Adrenal gland (tissue), 12 donors: ENCODE data around the gene PBX2. TPM values are rescaled to one million over a fixed set of nuclear protein-coding genes. Genes with fewer than 3 reads are reported as not detected.
"Not testable (repeated sequence)": the region's sequence is repeated elsewhere in the genome, so short reads cannot be mapped to it uniquely, and the experiment has no call there.

ENCODE experiments used
- DNase-seq, 7 donors: peaks; one replicate each; pipeline ENCODE4 v3.0.0-alpha.2; 2019 to 2020
- H3K27ac ChIP-seq, 5 donors: fragments of 200-600 bp; sonication (generic) in 4 of 5; 1 replicate in 3 of 5; 2 replicates in 2 of 5; pipeline versions ENCODE4 v1.5.1 to v1.8.0; 2016 to 2020; ENCODE audit warnings: mild to moderate bottlenecking in 1 of 5
- H3K27me3 ChIP-seq: fragments of 200-600 bp; 2 replicates; pipeline ENCODE4 v1.8.0; 2021
- H3K36me3 ChIP-seq, 2 donors: fragments of 200-600 bp; replicated peaks in 1 of 2; 1 replicate in 1 of 2; 2 replicates in 1 of 2; pipeline versions ENCODE4 v1.5.1 to v1.8.0; 2018 to 2022
- H3K4me1 ChIP-seq, 2 donors: fragments of 200-600 bp; replicated peaks in 1 of 2; 1 replicate in 1 of 2; 2 replicates in 1 of 2; pipeline versions ENCODE4 v1.5.1 to v1.8.0; 2018 to 2021
- H3K4me3 ChIP-seq, 4 donors: fragments of 200-600 bp; sonication (generic) in 3 of 4; one replicate each; pipeline ENCODE4 v1.5.1; 2016 to 2018
- H3K9me3 ChIP-seq, 3 donors: fragments of 200-600 bp; sonication (generic) in 1 of 3; replicated peaks in 1 of 3; 1 replicate in 2 of 3; 2 replicates in 1 of 3; pipeline versions ENCODE4 v1.5.1 to v1.8.0; 2016 to 2021
- CTCF ChIP-seq, 6 experiments: fragments of 450-650 bp in 4 of 6; fragments of 200-600 bp in 2 of 6; sonication (generic) in 1 of 6; IDR thresholded peaks; 1 replicate in 5 of 6; 2 replicates in 1 of 6; pipeline versions ENCODE4 v1.5.1 to v1.8.0; 2016 to 2021; ENCODE audit warnings: antibody characterized with exemption in 6 of 6, mild to moderate bottlenecking in 2 of 6, moderate library complexity in 1 of 6
- POLR2A ChIP-seq, 2 donors: fragments of 450-650 bp; IDR thresholded peaks; one replicate each; pipeline ENCODE4 v1.6.1; 2017; ENCODE audit warnings: antibody characterized with exemption in 2 of 2, mild to moderate bottlenecking in 2 of 2, moderate library complexity in 1 of 2
- WGBS, 4 donors: extraction: QIAGEN DNeasy Blood & Tissue Kit in 2 of 4; methylation state at CpG; one replicate each; pipeline versions ENCODE4 v1.1.5 to v1.1.7; 2013 to 2017; 5-methylcytosine and 5-hydroxymethylcytosine counted together
- intact Hi-C, 2 donors: fragments of 100-400 bp; cut with DNase I; formaldehyde crosslinking; loops; one replicate each; pipeline versions ENCODE4 v1.14.1 to v1.15.0; 2022 to 2023
- polyA plus RNA-seq, 3 donors: library from polyadenylated mRNA; stranded (reverse); fragments of 200-250 nt in 2 of 3; fragments of 350-450 nt in 1 of 3; fragmentation: Illumina TruSeq in 1 of 3; extraction: RNeasy Lipid Tissue Mini Kit (QIAGEN cat#74804) in 1 of 3; gene quantifications; one replicate each; pipeline ENCODE4 v1.2.3, GENCODE V29; 2013 to 2014
- total RNA-seq, 9 donors: library from RNA; depleted of rRNA in 4 of 9; stranded (reverse); fragments of >200 nt in 4 of 9; fragments of 120-200 nt in 1 of 9; fragmentation: NEBNext Ultra II Directional in 1 of 9; extraction: Animal tissue kit (Norgen Biotek cat#: 25700) in 1 of 9; gene quantifications; one replicate each; pipeline versions ENCODE4 v1.1.0 to v1.2.4, GENCODE V29; 2013 to 2023
- donor health status: healthy with polysubstance abuse.
- donor health status: Bipolar disorder and iron deficiency.
- donor health status: DM: yes; HTN: yes; CAD: no.
- donor health status: DM: no; HTN: no; CAD: no.
- donor health status: DM: no; HTN: no; CAD: no.
- donor health status: DM: yes; HTN: yes; CAD: no.

PBX2 gene
- total and polyA plus RNA-seq, 12 donors, result 34.4 to 211 (median 61.3) TPM

- DNase-seq, result no peak
- whole genome bisulfite sequencing, 4 donors, result 38 to 56% (median 52%) methylated on average over 4 of the region's 4 CpGs
- no peaks in the 10 kb centered on the region for H3K36me3 ChIP-seq
- TF ChIP-seq POLR2A (IDR thresholded peaks at IDR 0.05), result no peak
- TF ChIP-seq CTCF (IDR thresholded peaks at IDR 0.05), result no peak
- no peak overlapping the region for H3K27ac ChIP-seq
- H3K4me3 ChIP-seq, result no peak overlapping the region
- intact Hi-C loops, result no loop called here
- no peaks in the 10 kb centered on the region for H3K9me3 ChIP-seq
- H3K27me3 ChIP-seq, result no peaks in the 10 kb centered on the region
- H3K4me1 ChIP-seq, result no peaks in the 10 kb centered on the region
Observed at GRCh38 chr6:32146687-32147086, 43.3 kb downstream of the PBX2 start.

- 74 to 95% (median 86%) methylated on average over 1 of the region's 1 CpG for WGBS, 4 donors
- intact Hi-C loops, result no loop called here
- Histone ChIP-seq H3K4me1 (no peaks in the 10 kb centered on the region), H3K9me3 (no peaks in the 10 kb centered on the region), H3K27ac (no peak overlapping the region), H3K27me3 (no peaks in the 10 kb centered on the region), H3K36me3 (no peaks in the 10 kb centered on the region), H3K4me3 (no peak overlapping the region)
- DNase-seq, result no peak
- no peak for TF ChIP-seq POLR2A (IDR thresholded peaks at IDR 0.05)
- no peak for TF ChIP-seq CTCF (IDR thresholded peaks at IDR 0.05)
Observed at GRCh38 chr6:32146287-32146686, 43.7 kb downstream of the PBX2 start.

- H3K27ac ChIP-seq, H3K36me3 ChIP-seq, intact Hi-C loops, H3K4me1 ChIP-seq, H3K9me3 ChIP-seq, H3K4me3 ChIP-seq, DNase-seq, H3K27me3 ChIP-seq: not testable (repeated sequence)
- 68 to 88% (median 85%) methylated on average over 5 to 7 of the region's 7 CpGs for WGBS, 4 donors
Observed at GRCh38 chr6:32144238-32144637, 45.8 kb downstream of the PBX2 start.

- peak overlapping the region in 2 of 5 donors; percentile 17 to 32 for H3K27ac ChIP-seq
- intact Hi-C loops, result no loop called here
- H3K4me1 ChIP-seq, result peaks cover 0 to 6% of the 10 kb centered on the region in 2 donors
- no peaks in the 10 kb centered on the region for H3K36me3 ChIP-seq
- no peak overlapping the region for H3K4me3 ChIP-seq
- 15 to 44% (median 34%) methylated on average over 5 of the region's 5 CpGs for WGBS, 4 donors
- H3K9me3 ChIP-seq, result no peaks in the 10 kb centered on the region
- TF ChIP-seq CTCF (IDR thresholded peaks at IDR 0.05), result no peak
- no peak for TF ChIP-seq POLR2A (IDR thresholded peaks at IDR 0.05)
- DNase-seq, result peak in 4 of 7 donors; percentile 66 to 75 (median 72)
- no peaks in the 10 kb centered on the region for H3K27me3 ChIP-seq
Observed at GRCh38 chr6:32140420-32141046, 49.5 kb downstream of the PBX2 start.

GRCh38 chr6:32139590-32139989, 50.4 kb downstream of the PBX2 start:
- DNase-seq, result no peak
- intact Hi-C loops, result no loop called here
- no peak overlapping the region for H3K27ac ChIP-seq
- no peaks in the 10 kb centered on the region for H3K27me3 ChIP-seq
- H3K4me3 ChIP-seq, result no peak overlapping the region
- H3K36me3 ChIP-seq, result no peaks in the 10 kb centered on the region
- WGBS, 4 donors, result 55 to 66% (median 60%) methylated on average over 5 of the region's 5 CpGs
- no peaks in the 10 kb centered on the region for H3K9me3 ChIP-seq
- no peak for TF ChIP-seq CTCF (IDR thresholded peaks at IDR 0.05)
- TF ChIP-seq POLR2A (IDR thresholded peaks at IDR 0.05), result no peak
- H3K4me1 ChIP-seq, result peaks cover 0 to 6% of the 10 kb centered on the region in 2 donors
